ENCODE measurements around the gene MAPK8IP3.

Gene MAPK8IP3

DNA sequence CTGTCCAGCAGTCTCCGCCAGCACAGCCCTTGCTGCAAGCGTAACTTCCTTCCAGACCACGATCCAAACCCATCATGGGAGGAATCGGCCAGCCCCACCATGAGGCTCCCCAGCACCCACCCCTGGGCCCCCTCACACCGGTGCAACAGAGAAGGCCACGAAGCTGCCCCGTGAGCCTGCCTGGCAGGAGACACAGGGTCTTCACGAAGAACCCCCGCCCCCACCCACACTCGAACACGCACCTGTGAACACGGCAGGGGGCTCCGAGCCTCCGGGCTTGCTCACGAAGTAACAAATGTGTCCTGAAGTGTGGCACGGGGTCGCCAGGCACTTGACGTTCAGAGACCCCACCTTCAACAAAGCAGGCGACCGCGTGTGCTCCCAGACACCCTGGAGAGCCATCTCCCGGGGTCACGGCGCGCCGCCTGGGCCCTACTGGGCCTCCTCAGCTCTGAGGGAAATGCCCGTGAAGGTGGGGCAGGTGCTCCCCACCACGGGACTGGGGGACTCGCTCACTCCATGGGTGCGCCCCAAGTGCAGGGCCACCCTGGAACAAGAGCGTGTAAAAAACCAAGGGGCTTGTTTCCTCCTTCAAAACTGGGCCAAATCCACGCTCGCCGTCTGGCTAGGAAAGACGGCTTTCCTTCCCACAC is 113.0 kb downstream of the MAPK8IP3 start:
- H3K4me2 ChIP-seq (ENCODE audit: low read depth, low read length, poor library complexity, severe bottlenecking): no peak overlapping the region
- no peaks in the 10 kb centered on the region for H4K20me1 ChIP-seq (ENCODE audit: low read depth, low read length)
- H3K9me2 ChIP-seq (replicated peaks; ENCODE audit: insufficient read depth, low read length): no peaks in the 10 kb centered on the region
- no peak overlapping the region for H3K27ac ChIP-seq (ENCODE audit: low read depth, low read length)
- TF ChIP-seq, protein P1, sequence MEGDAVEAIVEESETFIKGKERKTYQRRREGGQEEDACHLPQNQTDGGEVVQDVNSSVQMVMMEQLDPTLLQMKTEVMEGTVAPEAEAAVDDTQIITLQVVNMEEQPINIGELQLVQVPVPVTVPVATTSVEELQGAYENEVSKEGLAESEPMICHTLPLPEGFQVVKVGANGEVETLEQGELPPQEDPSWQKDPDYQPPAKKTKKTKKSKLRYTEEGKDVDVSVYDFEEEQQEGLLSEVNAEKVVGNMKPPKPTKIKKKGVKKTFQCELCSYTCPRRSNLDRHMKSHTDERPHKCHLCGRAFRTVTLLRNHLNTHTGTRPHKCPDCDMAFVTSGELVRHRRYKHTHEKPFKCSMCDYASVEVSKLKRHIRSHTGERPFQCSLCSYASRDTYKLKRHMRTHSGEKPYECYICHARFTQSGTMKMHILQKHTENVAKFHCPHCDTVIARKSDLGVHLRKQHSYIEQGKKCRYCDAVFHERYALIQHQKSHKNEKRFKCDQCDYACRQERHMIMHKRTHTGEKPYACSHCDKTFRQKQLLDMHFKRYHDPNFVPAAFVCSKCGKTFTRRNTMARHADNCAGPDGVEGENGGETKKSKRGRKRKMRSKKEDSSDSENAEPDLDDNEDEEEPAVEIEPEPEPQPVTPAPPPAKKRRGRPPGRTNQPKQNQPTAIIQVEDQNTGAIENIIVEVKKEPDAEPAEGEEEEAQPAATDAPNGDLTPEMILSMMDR (IDR thresholded peaks at IDR 0.05; ENCODE audit: insufficient read depth, low read length, poor library complexity, severe bottlenecking): no peak
- no peak for TF ChIP-seq EZH2phosphoT487 (conservative IDR thresholded peaks at IDR 0.05; ENCODE audit: low read length)
- no peak overlapping the region for H3K4me3 ChIP-seq (ENCODE audit: insufficient read depth, low read length, poor library complexity, severe bottlenecking)
- H3F3A ChIP-seq (ENCODE audit: insufficient read depth): no peaks in the 10 kb centered on the region
- H2AFZ ChIP-seq (ENCODE audit: low read depth, low read length, severe bottlenecking): no peak overlapping the region
- no peak overlapping the region for H3K9ac ChIP-seq (ENCODE audit: low read length)
- no peaks in the 10 kb centered on the region for H3K36me3 ChIP-seq (ENCODE audit: low read length)
- H3K27me3 ChIP-seq (ENCODE audit: low read length): no peaks in the 10 kb centered on the region
- no peaks in the 10 kb centered on the region for H3K79me2 ChIP-seq (ENCODE audit: insufficient read depth, low read length)
- H3K9me3 ChIP-seq (ENCODE audit: insufficient read depth, low read length): no peaks in the 10 kb centered on the region

DNA sequence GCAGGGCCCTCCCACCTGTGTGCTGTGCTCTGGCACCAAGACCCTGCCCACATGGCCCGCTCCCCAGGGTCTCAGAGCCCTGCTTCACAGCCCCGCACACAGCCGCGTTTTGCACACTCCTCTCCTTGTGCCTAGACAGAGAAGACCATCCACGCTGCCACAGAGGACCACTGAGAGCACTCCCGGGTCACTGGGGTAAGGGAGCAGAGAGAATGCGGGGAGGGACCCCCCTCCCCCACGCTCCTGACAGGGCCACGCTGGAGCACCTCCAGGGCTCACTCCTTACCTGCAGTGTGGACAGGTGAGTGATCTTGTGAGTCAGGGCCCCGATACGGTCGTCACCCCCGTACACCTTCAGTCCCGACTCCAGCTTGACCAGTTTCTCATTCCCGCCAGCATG is 113.6 kb downstream of the MAPK8IP3 start:
- no peaks in the 10 kb centered on the region for H3K79me2 ChIP-seq (ENCODE audit: insufficient read depth, low read length)
- no peaks in the 10 kb centered on the region for H3K27me3 ChIP-seq (ENCODE audit: low read length)
- H3K4me3 ChIP-seq (ENCODE audit: insufficient read depth, low read length, poor library complexity, severe bottlenecking): no peak overlapping the region
- H3K4me2 ChIP-seq (ENCODE audit: low read depth, low read length, poor library complexity, severe bottlenecking): no peak overlapping the region
- H3K36me3 ChIP-seq (ENCODE audit: low read length): no peaks in the 10 kb centered on the region
- no peak overlapping the region for H3K9ac ChIP-seq (ENCODE audit: low read length)
- H4K20me1 ChIP-seq (ENCODE audit: low read depth, low read length): no peaks in the 10 kb centered on the region
- H3K27ac ChIP-seq (ENCODE audit: low read depth, low read length): no peak overlapping the region
- H3K9me2 ChIP-seq (replicated peaks; ENCODE audit: insufficient read depth, low read length): no peaks in the 10 kb centered on the region
- no peaks in the 10 kb centered on the region for H3F3A ChIP-seq (ENCODE audit: insufficient read depth)
- no peak overlapping the region for H2AFZ ChIP-seq (ENCODE audit: low read depth, low read length, severe bottlenecking)
- TF ChIP-seq, protein P1 (IDR thresholded peaks at IDR 0.05; ENCODE audit: insufficient read depth, low read length, poor library complexity, severe bottlenecking): no peak
- no peak for TF ChIP-seq EZH2phosphoT487 (conservative IDR thresholded peaks at IDR 0.05; ENCODE audit: low read length)
- H3K9me3 ChIP-seq (ENCODE audit: insufficient read depth, low read length): no peaks in the 10 kb centered on the region

All from SU-DHL-6 (cell line).